ENCODE results near the gene ARHGAP10.

ARHGAP10 gene

GRCh38 chr4:147840838-147841738 is 109.2 kb downstream of the ARHGAP10 start:
- DNase-seq (ENCODE audit: extremely low spot score, insufficient read length, low read depth), result no peak
- peak; percentile 44 for FAIRE-seq

GRCh38 chr4:147842573-147842972 is 110.7 kb downstream of the ARHGAP10 start:
- DNase-seq (ENCODE audit: extremely low spot score, insufficient read length, low read depth) (no peak), FAIRE-seq (no peak)

- FAIRE-seq, result peak; percentile 42
- no peak for DNase-seq (ENCODE audit: extremely low spot score, insufficient read length, low read depth)
Observed at GRCh38 chr4:147843162-147843561, 111.3 kb downstream of the ARHGAP10 start.

- FAIRE-seq (no peak), DNase-seq (ENCODE audit: extremely low spot score, insufficient read length, low read depth) (no peak)
Observed at GRCh38 chr4:147844781-147845180, 112.9 kb downstream of the ARHGAP10 start.

DNA sequence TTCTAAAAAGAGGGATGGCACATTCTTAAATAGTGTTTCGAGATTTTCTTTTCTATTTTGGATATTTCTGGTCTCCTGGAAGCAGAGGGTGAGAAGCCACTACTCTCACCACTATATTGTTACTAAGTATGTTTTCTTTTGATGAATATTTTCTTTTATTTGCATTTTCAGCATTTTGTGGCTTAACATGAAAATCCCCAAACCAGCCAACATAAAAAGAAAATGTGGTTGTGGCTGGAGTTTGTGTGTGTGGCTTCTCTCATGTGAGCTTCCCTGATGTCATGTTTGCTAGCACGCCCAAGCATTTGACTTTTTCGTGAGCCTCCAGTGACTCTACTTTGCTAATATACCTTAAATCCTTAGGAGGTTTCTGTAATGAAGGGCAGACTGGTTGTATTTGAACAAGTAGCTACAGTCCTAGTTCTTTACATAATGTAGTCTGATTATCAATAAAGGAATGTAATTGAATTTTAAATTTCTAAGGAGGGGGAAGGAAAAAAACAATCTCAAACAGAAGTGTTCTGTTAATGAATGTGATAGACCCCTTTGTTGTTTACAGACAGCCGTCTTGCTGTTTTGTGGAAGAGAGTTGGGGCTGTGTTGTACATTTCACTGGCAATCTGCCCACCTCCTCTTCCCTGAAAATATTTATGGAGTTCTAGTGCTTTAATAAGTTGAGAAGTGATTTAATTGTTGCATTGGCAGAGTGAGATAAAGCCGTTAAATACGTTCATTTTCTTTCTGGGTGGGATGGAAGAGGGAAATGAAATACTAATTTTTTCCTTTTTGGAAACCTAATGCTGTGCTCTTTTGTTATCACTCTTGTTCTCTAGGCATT is 114.6 kb downstream of the ARHGAP10 start:
- FAIRE-seq, result peak; percentile 94
- no peak for DNase-seq (ENCODE audit: extremely low spot score, insufficient read length, low read depth)

GRCh38 chr4:147847751-147848590 is 116.1 kb downstream of the ARHGAP10 start:
- DNase-seq (ENCODE audit: extremely low spot score, insufficient read length, low read depth), result no peak
- FAIRE-seq, result no peak

GRCh38 chr4:147848634-147849033 is 116.7 kb downstream of the ARHGAP10 start:
- FAIRE-seq, result no peak

GRCh38 chr4:147851135-147851534 is 119.2 kb downstream of the ARHGAP10 start:
- no peak for DNase-seq (ENCODE audit: extremely low spot score, insufficient read length, low read depth)
- FAIRE-seq, result no peak

More at GRCh38 chr4:147848634-147849033, 116.7 kb downstream of the ARHGAP10 start:
- DNase-seq (ENCODE audit: extremely low spot score, insufficient read length, low read depth), result no peak

- FAIRE-seq (no peak), DNase-seq (ENCODE audit: extremely low spot score, insufficient read length, low read depth) (no peak)
Observed at GRCh38 chr4:147853706-147854105, 121.8 kb downstream of the ARHGAP10 start.

- no peak for FAIRE-seq
Observed at GRCh38 chr4:147854154-147854553, 122.3 kb downstream of the ARHGAP10 start.

GRCh38 chr4:147855571-147856009 is 123.7 kb downstream of the ARHGAP10 start:
- DNase-seq (ENCODE audit: extremely low spot score, insufficient read length, low read depth) (no peak), FAIRE-seq (peak; percentile 52)

More at GRCh38 chr4:147854154-147854553, 122.3 kb downstream of the ARHGAP10 start:
- no peak for DNase-seq (ENCODE audit: extremely low spot score, insufficient read length, low read depth)

- FAIRE-seq (no peak), DNase-seq (ENCODE audit: extremely low spot score, insufficient read length, low read depth) (no peak)
Observed at GRCh38 chr4:147860960-147861359, 129.1 kb downstream of the ARHGAP10 start.

DNA sequence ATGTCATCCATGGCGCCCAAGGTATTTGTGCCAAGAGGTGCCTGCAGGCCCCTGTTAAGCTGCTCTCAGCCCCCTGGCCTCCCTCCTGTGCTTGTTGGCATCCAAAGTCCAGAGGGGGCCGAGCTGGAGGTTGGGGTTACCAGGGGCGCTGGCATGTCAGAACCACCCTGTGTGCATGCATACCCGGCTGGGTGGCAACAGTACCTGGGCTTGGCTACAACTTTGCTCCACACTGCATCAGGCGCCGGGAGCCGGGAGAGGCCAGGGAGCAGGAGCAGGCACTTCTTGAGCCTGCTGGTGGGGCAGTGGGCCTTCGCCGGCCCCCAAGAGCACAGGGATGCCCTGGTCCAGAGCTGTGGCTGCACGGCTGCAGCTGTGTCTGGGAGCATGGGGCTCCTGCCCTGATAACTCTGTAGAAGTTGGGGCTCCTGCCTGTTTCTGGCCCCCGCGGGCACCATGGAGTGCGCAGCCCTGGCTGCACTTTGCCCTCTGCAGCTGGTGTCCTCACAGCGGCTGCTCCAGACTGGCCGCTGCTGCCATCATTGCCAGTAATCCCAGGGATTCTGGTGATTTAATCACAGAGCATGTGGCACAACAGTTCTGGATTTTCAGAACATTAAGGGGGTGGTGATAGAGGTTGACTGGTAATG is 130.3 kb downstream of the ARHGAP10 start:
- DNase-seq (ENCODE audit: extremely low spot score, insufficient read length, low read depth) (no peak), FAIRE-seq (no peak)

- FAIRE-seq (peak; percentile 47), DNase-seq (ENCODE audit: extremely low spot score, insufficient read length, low read depth) (no peak)
Observed at GRCh38 chr4:147863111-147863747, 131.3 kb downstream of the ARHGAP10 start.

- FAIRE-seq, result no peak
- no peak for DNase-seq (ENCODE audit: extremely low spot score, insufficient read length, low read depth)
Observed at GRCh38 chr4:147863808-147864472, 132.1 kb downstream of the ARHGAP10 start.

DNA sequence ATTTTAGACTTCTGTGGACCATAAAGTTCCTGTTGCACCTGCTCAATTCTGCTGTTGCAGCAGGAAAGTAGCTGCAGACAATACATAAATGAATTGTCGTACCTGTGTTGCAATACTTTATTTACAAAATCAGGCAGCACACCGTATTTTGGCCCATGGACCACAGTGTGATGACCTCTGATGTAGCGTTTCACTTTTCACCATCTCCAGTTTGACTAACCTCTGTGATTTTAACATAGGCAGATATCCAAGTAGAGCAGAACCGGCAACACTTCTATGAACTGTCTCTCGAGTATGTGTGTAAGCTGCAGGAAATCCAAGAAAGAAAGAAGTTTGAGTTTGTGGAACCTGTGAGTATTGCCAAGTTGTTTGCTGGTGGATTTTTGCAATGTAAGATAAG is 132.7 kb downstream of the ARHGAP10 start:
- FAIRE-seq (no peak), DNase-seq (ENCODE audit: extremely low spot score, insufficient read length, low read depth) (no peak)

- FAIRE-seq (no peak), DNase-seq (ENCODE audit: extremely low spot score, insufficient read length, low read depth) (no peak)
Observed at GRCh38 chr4:147865926-147866325, 134.0 kb downstream of the ARHGAP10 start.

- peak; percentile 39 for DNase-seq (ENCODE audit: extremely low spot score, insufficient read length, low read depth)
- FAIRE-seq, result peak; percentile 99
Observed at GRCh38 chr4:147866532-147867271, 134.8 kb downstream of the ARHGAP10 start.
